SK-N-DZ (cell line): ENCODE data around the gene DPP6.
"Not testable (repeated sequence)": the region's sequence is repeated elsewhere in the genome, so short reads cannot be mapped to it uniquely, and the experiment has no call there.

ENCODE experiments used
- DNase-seq: peaks from one replicate; pipeline ENCODE4 v3.0.0-alpha.2; 2015; ENCODE audit warnings: low spot score

Gene DPP6

DNA sequence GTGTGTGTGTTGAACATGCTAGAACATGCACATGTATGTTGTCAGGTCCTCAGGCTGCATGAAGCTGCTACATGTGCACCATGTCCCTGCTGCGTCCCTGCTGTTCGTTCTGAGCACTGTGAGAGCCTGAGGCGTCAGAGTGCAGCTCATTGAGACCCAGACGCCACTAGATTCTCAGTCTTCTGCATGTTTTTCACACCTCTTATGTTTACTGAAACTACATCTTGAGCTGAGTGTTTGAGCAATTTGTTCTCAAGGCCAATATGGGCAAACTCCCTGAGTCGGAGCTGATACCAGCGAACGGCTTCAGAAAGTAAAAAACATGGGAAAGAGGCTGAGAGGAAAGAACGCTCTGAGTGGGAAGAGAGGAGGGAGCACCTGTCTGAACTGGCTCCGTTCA lies 600.4 kb downstream of the DPP6 start:
- no peak for DNase-seq

DNA sequence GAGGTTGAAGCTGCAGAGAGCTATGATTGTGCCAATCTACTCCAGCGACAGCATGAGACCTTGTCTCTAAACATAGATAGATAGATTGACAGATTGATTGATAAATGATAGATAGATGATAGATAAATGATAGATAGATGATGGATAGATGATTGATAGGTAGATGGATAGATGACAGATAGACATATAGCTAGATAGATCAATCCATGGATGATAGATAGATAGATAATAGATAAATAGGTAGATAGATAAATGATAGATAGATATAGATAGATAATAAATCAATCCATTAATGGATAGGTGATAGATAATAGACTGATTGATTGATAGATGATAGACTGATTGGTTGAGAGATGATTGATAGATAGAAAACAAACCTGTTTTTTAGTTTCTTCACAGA lies 601.1 kb downstream of the DPP6 start:
- DNase-seq: no peak

DNA sequence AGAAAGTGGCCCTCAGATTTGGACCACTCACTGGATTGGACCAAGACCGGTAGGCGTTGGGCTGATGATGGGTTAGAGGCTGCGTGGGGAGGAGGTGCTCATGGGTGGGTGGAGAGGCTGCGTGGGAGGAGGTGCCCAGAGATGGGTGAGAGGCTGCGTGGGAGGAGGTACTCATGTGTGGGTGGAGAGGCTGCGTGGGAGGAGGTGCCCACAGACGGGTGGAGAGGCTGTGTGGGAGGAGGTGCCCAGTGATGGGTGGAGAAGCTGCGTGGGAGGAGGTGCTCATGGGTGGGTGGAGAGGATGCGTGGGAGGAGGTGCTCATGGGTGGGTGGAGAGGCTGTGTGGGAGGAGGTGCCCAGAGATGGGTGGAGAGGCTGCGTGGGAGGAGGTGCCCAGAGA lies 604.4 kb downstream of the DPP6 start:
- no peak for DNase-seq

GRCh38 chr7:154666768-154667167 lies 614.6 kb downstream of the DPP6 start:
- DNase-seq: no peak

GRCh38 chr7:154672659-154673415 lies 620.6 kb downstream of the DPP6 start:
- no peak for DNase-seq

GRCh38 chr7:154674191-154674590 lies 622.0 kb downstream of the DPP6 start:
- no peak for DNase-seq

GRCh38 chr7:154675560-154675959 lies 623.4 kb downstream of the DPP6 start:
- no peak for DNase-seq

DNA sequence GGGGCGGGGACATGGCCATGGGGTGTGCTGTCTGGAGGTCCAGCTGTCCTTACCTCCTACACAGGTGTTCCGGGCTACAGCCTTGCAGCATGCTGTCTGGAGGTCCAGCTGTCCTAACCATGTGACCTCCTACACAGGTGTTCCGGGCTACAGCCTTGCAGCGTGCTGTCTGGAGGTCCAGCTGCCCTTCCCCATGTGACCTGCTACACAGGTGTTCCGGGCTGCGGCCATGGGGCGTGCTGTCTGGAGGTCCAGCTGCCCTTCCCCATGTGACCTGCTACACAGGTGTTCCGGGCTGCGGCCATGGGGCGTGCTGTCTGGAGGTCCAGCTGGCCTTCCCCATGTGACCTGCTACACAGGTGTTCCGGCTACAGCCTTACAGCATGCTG lies 623.8 kb downstream of the DPP6 start:
- not testable (repeated sequence) for DNase-seq

DNA sequence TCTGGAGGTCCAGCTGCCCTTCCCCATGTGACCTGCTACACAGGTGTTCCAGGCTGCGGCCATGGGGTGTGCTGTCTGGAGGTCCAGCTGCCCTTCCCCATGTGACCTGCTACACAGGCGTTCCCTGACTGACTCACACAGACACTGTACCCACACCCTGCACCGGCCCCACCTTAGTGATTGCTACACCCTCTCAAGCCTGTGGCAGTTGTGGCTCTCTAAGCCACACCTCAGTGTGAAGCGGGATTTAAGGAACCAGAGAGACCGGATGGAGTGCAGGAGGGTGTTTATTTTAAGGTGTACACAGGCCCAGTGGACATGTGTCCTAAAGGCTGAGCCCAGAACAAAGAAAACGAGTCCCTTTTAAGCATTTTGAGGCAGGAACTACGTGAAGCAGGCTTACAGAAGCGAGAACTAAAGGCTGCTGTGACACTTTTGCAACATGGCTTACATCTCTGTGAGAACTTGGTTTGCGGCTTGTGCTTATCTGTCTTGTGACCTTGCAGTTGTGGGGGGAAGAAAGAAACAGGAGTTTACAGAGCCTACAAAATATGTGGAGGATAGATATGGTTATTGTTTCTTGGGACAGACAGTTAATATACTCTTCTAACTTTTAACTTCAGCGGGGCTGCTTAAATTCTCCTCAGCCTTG lies 624.4 kb downstream of the DPP6 start:
- no peak for DNase-seq

GRCh38 chr7:154677454-154677853 lies 625.3 kb downstream of the DPP6 start:
- no peak for DNase-seq

- not testable (repeated sequence) for DNase-seq
Observed at GRCh38 chr7:154678001-154678550, 625.9 kb downstream of the DPP6 start.

DNA sequence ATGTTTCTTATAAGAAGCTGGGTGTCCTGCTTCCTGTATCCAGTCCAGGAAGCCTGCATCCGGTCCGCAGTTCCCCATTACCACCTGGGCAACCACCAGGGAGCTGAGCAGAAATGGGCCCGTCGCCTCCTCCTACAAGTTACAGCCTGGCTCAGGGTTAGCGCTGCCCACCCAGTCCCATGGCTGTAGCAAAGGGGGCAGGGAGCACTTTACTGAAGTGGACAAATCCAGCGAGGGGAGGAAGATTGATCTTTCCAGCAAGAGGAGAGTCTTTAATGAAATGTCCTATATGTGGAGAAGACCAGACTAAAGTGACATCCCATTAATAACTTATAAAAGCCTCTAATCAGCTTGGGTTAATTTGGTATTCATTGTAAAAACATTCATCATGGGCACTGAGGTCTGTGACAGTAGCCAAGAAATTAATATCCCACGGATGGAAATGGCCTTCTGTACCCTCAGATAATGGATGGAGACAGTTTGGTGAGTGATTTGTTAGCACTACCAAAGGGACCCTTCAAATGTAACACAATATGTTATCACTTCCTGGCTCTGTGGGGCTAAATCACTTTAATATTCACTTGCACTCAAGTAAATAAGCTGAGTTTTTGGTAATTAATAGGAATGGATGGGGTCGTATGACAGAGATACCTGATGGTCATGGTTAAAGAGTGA lies 627.3 kb downstream of the DPP6 start:
- peak; percentile 45 for DNase-seq

DNA sequence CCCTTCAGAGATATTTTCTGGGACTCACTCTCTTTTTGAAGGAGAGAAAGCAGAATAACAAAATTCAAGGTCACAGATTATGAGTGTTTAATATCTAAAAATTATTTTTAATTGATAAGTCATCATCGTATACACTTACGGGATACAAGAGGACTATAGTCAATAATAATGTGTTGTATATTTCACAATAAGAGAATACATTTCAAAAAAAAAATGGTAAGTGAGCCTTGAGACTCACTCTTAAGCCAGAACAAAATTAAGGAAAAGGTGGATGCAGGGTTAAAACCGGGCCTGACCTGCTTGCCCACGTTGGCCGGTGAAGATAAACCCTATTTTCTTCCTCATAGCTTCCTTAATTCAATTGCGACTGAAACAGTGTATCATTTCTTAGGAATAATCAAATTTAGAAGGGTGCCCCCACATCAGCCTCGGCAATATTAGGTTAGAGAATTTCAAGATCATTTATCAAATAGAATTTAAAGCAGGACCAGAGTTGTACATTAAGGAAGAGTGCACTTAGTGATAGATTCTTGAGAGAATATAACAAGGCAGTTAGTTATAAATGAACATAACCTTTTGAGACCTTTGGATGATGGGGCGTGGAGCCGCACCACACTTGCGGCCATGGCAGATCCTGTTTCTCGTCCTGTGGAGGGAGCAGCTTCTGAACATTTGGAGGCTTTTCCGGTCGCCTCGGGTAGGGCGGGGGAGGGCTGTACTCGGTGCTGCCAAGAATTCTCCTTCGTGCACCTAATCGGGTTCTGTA lies 628.9 kb downstream of the DPP6 start:
- peak; percentile 99 for DNase-seq

DNA sequence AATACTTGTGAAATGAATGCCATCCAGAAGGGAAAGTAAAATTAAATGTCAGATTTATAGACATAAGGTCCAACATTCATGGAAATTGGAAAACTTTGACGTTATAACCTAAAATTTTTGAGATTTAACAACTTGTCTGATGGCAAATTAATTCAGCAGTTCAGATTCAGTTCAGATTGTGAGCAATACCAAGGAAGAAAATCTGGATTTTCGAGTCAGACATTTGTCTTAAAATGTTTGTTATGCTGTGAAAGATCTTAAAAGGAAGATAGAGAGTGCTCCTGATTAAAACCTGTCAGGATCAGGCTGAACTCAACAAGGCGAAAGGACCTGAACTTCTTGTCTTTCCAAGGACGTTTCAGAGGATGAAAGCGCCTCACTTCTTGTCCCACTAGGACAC lies 629.8 kb downstream of the DPP6 start:
- peak; percentile 37 for DNase-seq

- peak; percentile 76 for DNase-seq
Observed at GRCh38 chr7:154684666-154685563, 632.7 kb downstream of the DPP6 start.

DNA sequence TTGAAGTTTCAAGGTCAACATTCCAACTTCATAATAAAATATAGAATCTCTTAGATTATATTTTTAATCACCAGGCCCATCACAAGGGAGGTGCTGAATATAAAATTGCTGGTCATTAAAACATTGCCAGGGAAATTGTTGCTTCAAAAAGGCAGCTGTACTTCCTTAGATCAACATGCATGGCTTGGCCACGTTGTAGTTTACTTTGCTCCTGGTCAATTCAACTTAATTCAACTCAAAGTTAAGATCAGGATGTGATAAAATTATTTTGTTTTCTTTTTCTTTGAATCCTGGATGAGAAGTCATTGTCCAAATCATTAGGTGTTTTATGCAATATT lies 633.3 kb downstream of the DPP6 start:
- no peak for DNase-seq

- DNase-seq: no peak
Observed at GRCh38 chr7:154686305-154686704, 634.1 kb downstream of the DPP6 start.

- no peak for DNase-seq
Observed at GRCh38 chr7:154688952-154689351, 636.8 kb downstream of the DPP6 start.

DNA sequence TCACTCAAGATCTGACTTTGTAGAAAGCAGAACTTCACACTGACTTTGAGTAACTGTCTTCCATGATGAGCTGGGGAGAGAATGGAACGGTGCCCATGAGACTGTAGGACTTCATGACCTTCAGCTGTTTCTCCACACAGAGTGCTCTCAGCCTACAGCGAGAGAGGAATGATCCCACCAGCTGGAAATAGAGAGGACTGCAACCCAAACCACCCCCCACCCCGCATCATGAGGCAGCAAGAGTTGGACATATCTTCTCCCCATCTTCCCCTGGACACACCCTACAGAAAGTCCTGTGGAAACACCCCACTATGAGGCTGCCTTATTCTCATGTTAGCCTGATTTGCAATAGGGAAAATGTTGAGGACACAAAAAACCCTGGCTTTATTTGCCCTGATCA lies 638.2 kb downstream of the DPP6 start:
- DNase-seq: no peak

DNA sequence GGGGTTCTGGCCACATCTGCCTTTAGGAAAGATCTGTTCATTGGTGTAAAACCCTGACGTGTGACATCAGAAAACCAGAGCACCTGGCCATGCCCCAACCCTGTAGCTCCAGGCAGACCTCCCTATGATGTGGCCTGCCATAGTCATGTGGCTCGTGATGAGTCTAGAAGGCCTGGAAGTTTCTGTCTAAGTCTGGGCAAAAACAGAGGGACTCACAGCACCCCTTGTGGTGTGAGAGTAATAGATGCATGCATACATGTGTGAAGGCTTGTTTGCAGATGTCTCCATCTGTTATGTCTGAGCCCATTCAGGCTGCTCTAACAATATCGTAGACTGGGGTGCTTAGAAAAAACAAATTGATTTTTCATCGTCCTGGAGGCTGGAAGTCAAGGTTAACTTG lies 641.5 kb downstream of the DPP6 start:
- DNase-seq: no peak

DNA sequence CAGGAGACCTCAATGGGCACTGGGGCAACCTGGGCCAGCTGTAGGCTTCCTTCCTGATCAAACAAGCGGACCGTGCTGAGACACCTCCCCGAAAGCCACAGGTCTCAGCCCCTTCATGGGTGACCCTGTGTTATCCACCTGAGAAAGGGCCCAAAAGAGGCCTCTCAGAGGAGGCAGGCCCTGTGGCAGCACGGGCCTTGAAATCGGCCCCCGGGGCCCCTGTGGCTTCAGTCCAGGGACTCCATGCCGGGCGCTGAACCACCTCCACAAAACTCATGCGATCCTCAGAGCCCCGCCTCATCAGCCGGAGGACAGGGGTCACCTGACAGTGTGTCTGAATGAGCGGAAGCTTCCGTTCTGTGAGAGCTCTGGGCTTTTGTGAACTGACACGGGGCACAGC lies 643.6 kb downstream of the DPP6 start:
- no peak for DNase-seq
